ENCODE measurements around the gene C2orf76.

- TF ChIP-seq CTCF (IDR thresholded peaks at IDR 0.05; ENCODE audit: poor library complexity) (no peak), EZH2 (IDR thresholded peaks at IDR 0.05; ENCODE audit: borderline replicate concordance) (no peak)
Observed at GRCh38 chr2:119408221-119408619, 41.6 kb upstream of the C2orf76 start.

Measured in hepatocyte (in vitro differentiated cells).